ENCODE data around the gene AHSG. TPM values are rescaled to one million over a fixed set of nuclear protein-coding genes. Genes with fewer than 3 reads are reported as not detected.

The AHSG gene
- total and polyA plus RNA-seq, 12 donors: 0.22 to 1.4 (median 0.77) TPM; not detected in 8

- intact Hi-C loops (cut with DNase I): no loop called here
- DNase-seq: no peak
- no peak overlapping the region for H3K4me3 ChIP-seq
- no peaks in the 10 kb centered on the region for H3K36me3 ChIP-seq (replicated peaks in 1 of 2)
- TF ChIP-seq CTCF (IDR thresholded peaks at IDR 0.05) (no peak), POLR2A (IDR thresholded peaks at IDR 0.05) (no peak)
- no peaks in the 10 kb centered on the region for H3K9me3 ChIP-seq (replicated peaks in 1 of 3)
- no peaks in the 10 kb centered on the region for H3K4me1 ChIP-seq (replicated peaks in 1 of 2)
- no peak overlapping the region for H3K27ac ChIP-seq
- 90 to 93% (median 91%) methylated on average over 3 of the region's 3 CpGs for WGBS, 4 donors
- no peaks in the 10 kb centered on the region for H3K27me3 ChIP-seq
These were observed 19.0 kb upstream of the AHSG start for GRCh38 chr3:186593862-186594261.

GRCh38 chr3:186594591-186595113, 18.2 kb upstream of the AHSG start:
- TF ChIP-seq CTCF (IDR thresholded peaks at IDR 0.05): no peak
- TF ChIP-seq POLR2A (IDR thresholded peaks at IDR 0.05): no peak
- intact Hi-C loops (cut with DNase I): no loop called here

GRCh38 chr3:186596568-186597287, 16.1 kb upstream of the AHSG start:
- no peak overlapping the region for H3K4me3 ChIP-seq
- H3K9me3 ChIP-seq (replicated peaks in 1 of 3): no peaks in the 10 kb centered on the region
- no peak for TF ChIP-seq POLR2A (IDR thresholded peaks at IDR 0.05)
- TF ChIP-seq CTCF (IDR thresholded peaks at IDR 0.05): no peak
- H3K36me3 ChIP-seq (replicated peaks in 1 of 2): no peaks in the 10 kb centered on the region
- intact Hi-C loops (cut with DNase I): no loop called here
- no peaks in the 10 kb centered on the region for H3K27me3 ChIP-seq
- H3K27ac ChIP-seq: no peak overlapping the region
- no peak for DNase-seq
- no peaks in the 10 kb centered on the region for H3K4me1 ChIP-seq (replicated peaks in 1 of 2)
- 63 to 66% (median 64%) methylated on average over 17 of the region's 17 CpGs for WGBS, 4 donors

More at GRCh38 chr3:186594591-186595113, 18.2 kb upstream of the AHSG start:
- no peak for DNase-seq
- no peaks in the 10 kb centered on the region for H3K27me3 ChIP-seq
- no peaks in the 10 kb centered on the region for H3K36me3 ChIP-seq (replicated peaks in 1 of 2)
- no peaks in the 10 kb centered on the region for H3K4me1 ChIP-seq (replicated peaks in 1 of 2)
- WGBS, 4 donors: 76 to 89% (median 84%) methylated on average over 5 to 6 of the region's 6 CpGs
- H3K9me3 ChIP-seq (replicated peaks in 1 of 3): no peaks in the 10 kb centered on the region
- no peak overlapping the region for H3K27ac ChIP-seq
- no peak overlapping the region for H3K4me3 ChIP-seq

GRCh38 chr3:186598108-186598784, 14.6 kb upstream of the AHSG start:
- TF ChIP-seq POLR2A (IDR thresholded peaks at IDR 0.05): no peak
- TF ChIP-seq CTCF (IDR thresholded peaks at IDR 0.05): no peak
- H3K9me3 ChIP-seq (replicated peaks in 1 of 3): no peaks in the 10 kb centered on the region
- H3K27ac ChIP-seq: no peak overlapping the region
- no peaks in the 10 kb centered on the region for H3K36me3 ChIP-seq (replicated peaks in 1 of 2)
- DNase-seq: no peak
- H3K27me3 ChIP-seq: no peaks in the 10 kb centered on the region
- WGBS, 4 donors: 77 to 84% (median 80%) methylated on average over 11 of the region's 11 CpGs
- H3K4me3 ChIP-seq: no peak overlapping the region
- intact Hi-C loops (cut with DNase I): no loop called here
- no peaks in the 10 kb centered on the region for H3K4me1 ChIP-seq (replicated peaks in 1 of 2)

Data from adrenal gland (tissue), 12 donors.